ENCODE results near the gene NRXN3.
A peak's percentile ranks its signal among the peaks of the same experiment; 100 is the strongest.
"Not testable (repeated sequence)": the region's sequence is repeated elsewhere in the genome, so short reads cannot be mapped to it uniquely, and the experiment has no call there.

Gene NRXN3

DNA sequence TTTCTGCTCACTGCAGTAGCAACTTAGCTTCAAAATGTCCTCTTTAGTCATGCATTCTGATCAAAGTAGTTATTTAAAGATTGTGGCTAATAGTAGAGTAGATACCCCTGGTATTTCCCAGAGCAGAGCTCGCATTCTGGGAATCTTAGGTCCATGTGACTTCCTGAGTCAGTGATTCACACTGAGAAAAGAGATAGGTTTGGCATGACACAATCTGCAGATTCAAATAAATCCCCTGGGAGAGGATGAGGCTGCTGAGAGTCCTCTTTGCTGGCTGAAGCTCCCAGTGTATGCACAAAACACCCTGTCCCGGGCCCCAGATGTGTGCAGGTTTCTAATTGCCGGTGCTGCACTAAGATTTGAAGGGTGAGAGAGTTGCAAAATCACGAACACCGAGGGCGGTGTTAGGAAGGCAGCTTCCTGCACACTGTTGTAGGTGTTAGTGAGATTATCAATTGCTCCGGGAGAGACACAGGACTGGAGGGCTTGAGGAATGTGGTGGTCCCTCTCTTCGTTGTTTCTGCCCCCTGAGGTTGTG lies 233.2 kb downstream of the NRXN3 start:
- DNase-seq (ENCODE audit: low read depth): peak; percentile 20

DNA sequence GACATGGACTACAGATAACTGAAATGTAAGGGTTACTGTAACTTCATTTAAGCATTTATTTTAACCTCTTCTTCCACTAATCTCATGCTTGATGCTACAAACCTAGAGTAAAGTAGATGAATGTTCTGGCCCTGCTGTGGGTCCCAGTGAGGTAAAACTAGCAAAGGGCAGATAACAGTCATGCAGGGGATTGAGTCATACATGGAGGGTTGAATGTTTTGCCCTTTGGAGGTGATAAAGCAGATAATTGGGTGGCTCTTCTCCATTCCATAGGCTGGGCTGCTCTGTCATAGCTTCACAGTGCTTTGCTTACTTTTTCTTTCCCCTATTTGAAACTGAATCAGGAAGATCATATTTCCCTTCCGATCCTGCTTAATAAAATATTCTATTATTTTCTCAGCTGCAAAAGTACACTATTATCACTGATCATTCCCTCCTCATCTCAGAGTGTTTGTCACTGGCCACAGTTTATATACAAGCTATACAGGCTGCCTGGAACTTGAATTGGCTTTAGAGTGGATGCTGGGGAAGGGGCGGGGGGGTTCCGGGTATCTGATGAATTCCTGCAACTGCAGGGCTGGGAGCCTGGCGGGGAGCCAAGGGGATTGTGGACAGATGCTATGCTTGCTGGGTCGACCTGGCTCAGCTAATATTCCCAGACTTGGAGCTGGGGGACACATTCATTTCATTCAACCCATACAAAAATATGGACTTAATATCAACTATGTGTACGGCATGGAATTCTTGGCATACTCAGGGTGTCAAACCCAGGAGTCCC lies 235.1 kb downstream of the NRXN3 start:
- DNase-seq (ENCODE audit: low read depth): no peak

DNA sequence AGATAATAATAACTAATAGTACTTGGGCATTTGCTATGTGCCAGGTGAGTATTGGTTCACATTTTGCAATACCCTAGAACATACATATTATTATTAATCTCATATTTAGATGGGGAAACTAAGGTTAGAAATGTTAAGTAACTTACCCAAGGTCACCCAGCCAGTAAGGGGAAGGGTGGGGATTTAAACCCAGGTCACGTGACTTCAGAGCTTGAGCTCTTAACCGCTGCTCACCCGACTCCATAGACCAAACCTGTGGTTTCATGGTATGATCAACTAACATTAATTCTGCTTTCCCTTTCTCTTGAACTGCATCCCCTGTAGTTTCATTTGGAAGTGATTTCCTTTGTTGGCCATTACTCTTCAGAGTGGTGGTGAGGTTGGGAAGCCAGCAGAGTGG lies 242.3 kb downstream of the NRXN3 start:
- no peak for DNase-seq (ENCODE audit: low read depth)

DNA sequence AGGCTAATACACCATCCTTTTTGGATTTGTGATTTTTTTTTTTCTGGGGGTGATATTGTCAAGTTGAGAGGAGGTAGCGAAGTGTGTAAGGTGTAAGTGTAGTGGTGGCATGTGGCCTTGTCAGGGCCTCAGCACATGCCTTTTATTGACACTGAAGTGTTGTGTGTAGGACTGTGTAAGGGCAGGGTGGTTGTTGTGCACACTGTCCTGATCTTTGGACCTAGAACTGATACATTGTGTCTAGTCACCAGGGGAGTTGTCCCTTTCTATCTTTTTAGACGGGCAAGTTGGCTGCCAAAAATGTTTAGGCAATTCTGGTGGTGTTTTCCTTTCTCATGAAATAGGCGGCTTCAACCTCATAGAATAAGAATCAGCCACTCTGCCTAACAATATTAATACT lies 244.0 kb downstream of the NRXN3 start:
- no peak for DNase-seq (ENCODE audit: low read depth)

DNA sequence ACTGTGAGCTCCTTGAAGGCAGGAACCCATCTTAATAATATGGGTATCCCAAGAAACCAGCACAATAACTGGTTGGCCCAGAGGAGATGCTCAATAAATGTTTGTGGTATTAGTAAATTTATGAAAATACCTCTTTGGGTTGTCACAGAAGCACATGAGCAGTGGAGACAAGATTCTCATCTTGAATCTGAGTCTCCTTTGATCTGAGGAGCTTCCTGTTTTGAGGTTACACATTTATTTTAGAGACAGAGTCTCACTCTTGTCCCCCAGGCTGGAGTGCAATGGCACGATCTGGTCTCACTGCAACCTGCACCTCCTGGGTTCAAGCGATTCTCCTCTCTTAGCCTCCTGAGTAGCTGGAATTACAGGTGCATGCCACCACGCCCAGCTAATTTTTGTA lies 247.4 kb downstream of the NRXN3 start:
- no peak for DNase-seq (ENCODE audit: low read depth)

DNA sequence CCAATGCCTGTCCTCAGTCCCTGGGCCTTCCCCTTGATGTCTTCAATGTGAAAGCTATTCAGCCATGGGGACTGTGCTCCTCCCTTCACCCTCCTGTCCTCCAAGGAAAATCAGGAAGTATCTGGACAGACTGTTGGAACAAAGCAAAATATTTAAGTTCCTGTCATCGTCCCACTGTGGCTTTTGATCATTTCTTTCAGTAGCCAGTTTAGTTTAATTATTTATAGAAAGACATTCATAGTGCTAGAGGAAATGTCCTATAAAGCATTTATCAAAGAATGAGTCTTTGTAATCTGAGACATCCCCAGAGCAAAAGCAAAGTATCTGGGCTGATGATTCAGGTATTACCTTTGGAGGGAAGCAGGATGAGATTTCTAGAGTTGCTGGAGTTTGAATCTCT lies 254.1 kb downstream of the NRXN3 start:
- no peak for DNase-seq (ENCODE audit: low read depth)

DNA sequence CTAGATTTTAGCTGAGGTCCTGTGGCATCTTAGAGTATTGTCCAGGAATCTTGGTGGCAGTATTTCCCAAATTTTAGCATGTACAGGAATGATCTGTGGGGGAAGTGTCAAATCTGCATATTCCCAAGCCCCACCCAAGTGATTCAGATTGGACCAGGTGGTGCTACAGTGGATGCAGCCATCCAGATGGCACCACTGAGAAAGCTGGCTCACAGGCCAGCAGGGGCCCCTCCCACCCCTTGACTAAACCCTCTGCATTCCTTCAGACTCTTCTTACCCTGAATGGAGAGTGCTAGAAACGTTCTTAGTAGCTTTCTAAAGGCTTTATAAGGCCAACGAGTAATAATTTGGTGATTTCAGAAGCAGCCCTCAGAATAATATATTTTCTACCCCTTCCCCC lies 255.2 kb downstream of the NRXN3 start:
- DNase-seq (ENCODE audit: low read depth): no peak

DNA sequence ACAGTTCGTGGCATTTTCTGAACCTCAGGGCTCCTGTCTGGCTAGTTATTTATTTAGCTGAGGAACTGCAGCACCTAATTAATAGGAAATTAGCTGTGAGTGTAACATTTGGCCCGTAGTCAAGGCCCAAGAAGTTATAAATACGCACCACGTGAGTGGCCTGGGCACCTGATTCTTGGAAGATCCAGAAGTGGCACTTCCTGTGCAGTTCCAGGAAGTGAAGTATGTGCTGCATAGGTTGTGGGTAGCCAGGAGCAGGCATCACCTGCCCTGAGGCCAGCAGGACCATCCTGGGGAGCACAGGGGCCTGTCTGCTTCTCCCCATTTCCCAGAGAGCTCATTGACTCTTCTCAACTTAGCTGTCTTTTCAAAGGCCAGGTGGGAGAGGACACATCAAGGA lies 255.6 kb downstream of the NRXN3 start:
- DNase-seq (ENCODE audit: low read depth): no peak

DNA sequence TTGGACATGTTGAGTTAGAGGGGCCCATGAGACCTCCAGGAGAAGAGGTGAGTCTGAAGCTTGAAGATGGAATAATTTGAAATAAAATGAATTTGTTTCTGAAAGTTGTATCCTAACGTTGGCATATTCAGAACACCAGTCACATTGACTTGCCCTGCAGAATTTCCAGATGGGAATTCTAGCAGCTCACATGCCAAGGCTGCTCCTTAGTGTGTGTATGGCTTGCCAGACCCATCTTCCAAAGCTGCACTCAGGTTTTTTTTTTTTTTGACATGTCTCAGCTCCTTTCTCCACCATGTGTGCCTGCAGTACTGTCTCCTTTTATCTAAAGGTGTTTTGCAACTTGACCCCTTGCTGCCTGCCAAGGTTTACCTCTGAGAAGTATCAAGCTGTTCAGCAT lies 261.9 kb downstream of the NRXN3 start:
- DNase-seq (ENCODE audit: low read depth): no peak

DNA sequence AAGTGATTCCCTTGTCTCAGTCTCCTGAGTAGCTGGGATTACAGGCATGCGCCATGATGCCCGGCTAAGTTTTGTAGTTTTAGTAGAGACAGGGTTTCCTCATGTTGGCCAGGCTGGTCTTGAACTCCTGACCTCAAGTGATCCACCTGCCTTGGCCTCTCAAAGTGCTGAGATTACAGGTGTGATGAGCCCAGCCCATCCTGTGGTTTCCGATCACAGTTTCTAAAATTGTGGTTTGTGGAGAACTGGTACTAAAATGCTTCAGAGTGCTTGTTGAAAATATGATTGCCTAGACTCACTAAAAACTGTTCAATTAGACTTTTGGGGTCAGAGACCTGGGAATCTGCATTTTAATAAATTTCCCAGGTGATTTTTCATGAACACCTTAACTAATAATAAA lies 267.3 kb downstream of the NRXN3 start:
- not testable (repeated sequence) for DNase-seq (ENCODE audit: low read depth)

DNA sequence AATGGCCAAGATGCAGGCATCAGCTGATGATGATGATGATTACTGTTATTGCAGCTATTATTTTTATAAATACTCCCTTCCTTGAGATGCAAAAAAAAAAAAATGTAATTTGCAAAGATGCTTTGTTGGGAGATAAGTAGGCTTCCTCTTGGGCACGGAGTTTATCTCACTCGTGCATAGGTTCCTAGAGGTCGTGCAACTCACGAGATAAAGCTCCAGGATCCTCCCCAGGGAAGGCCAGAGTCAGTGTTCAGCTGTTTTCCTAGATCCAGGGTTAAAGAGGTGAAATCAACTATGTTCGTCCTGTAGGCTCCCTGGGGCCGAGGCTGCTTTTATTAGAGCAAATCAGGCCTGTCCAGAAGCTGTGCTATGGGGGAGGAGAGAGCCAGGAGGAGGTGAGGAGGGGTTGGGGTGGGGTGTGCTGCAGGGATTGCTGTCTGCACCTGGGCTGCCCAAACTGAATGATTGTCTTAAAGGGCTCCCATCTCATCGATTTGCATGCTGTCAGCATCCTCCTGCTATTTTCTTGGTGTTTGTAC lies 270.3 kb downstream of the NRXN3 start:
- no peak for DNase-seq (ENCODE audit: low read depth)

DNA sequence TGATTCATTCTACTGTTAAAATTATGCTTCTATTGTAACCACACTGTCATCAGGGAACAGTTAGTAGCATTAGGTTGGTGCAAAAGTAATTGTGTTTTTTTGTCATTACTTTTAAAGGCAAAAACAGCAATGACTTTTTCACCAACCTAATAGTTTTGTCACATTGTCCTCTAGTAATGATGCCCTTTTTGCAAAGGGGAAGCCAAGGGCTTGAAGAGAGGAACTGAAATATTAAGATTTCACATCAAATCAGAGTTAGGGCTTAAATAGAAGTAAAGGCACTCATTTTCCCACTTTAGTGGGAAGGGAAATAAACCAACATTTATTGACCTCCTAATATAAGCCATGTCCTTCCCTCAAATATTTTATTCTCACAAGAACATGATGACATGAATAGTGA lies 273.7 kb downstream of the NRXN3 start:
- DNase-seq (ENCODE audit: low read depth): no peak

DNA sequence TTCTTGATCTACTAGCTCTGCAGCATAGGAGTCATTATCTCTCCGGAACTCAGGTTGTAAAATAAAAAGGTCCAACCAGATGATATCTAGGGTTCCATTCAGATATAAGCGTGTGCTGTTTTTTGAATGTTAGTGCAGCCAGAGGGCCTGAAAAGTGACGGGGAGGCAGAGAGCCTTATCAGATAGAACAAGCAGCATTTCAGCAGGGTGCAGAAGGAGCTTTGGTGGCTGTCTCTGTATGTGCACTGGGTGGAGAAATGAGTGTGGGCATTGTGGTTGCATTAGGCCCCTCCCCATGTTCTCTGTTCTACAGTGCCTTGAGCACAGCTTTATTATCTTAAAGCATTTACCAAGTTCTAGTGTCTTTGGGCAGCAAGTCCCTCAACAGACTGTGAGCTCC lies 275.1 kb downstream of the NRXN3 start:
- DNase-seq (ENCODE audit: low read depth): no peak

DNA sequence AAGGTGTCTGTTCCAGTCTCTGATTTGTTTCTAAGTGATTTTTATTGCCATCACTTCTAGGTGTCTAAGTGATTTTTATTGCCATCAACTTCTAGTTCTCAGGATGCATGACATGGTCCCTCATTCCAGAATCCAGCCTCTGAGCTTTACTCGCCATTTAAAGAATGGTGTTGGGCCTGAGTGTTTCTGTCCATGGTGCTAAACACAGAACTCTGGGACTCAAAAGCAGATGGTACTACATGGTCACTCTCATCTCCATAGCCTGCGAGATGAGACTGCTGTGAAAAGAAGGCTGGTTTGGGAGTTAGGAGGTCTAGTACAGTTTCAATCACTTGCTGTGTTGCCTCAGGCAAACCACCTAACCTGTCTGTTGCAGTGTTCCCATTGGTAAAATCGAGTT lies 276.6 kb downstream of the NRXN3 start:
- peak; percentile 5 for DNase-seq (ENCODE audit: low read depth)

DNA sequence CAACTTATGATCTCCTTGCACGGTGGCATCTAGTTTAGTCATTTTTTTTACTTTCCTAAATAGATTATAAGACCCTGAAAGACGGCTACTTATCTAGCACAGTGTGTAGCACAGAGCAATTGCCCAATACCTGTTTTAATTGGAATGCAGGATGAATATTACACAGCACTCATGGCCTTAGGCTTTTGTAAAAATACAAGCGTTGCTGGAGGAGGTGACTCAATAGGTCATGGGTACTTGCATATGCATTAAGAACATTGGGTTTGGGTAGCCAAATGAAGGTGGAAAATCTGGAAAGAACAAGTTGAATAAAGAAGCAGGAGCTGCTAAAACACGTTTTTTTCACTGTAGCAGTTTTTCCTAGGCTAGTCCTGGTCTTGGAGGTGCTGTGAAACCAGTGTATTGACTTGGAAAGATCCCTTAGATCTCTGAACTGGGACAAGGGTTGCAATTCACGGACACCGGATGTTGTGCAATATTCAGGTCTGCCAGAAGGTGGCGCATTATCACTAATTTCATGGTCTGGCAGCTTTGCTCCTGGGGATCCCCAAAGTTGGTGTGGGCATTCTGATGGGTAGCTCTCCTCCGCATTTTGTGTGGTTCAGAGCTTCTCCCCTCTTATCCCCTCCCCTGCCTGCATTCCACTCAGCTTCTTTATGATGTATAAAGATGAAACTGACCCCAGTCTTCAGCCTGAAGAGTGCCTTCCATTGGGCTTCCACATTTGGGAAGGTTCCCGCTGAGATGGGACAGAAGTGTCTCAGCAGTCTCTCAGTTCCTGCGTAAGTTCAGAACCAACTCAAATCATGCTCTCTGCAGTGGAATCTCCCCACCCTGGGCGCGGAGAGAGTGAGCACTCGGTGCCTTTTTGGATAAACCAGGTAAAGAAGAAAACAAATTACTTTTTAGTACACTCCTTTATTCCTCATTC lies 278.3 kb downstream of the NRXN3 start:
- DNase-seq (ENCODE audit: low read depth): peak; percentile 5

DNA sequence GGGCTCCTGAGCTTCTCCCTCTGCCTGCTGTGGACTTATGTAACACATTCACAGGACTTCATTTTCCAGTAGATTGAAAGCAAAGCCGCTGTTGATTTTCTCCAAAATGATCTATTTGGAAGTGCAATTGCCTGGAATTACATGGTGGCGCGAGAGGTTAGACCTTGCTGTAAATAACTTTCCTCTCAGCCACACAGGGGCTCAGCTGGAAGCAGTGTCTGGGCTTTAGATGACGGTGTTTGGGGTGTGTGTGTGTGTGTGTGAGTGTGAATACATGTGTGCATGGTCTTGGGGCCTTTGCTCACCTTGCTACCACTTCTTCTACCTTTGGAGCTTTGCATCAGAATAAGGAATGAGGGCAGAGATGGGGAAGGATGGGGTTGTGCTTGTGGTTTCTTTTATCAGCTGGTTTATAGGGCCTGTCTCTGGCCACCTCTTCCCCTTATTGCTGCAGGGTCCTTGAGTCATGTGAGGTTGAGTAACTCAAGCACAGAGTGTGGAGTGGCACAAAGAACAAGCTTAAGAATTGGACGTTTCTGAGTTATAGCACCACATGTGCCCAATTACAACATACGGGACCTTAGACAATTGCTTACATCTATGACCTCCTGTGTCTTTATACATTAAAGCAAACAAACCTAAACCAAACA lies 280.6 kb downstream of the NRXN3 start:
- no peak for DNase-seq (ENCODE audit: low read depth)

DNA sequence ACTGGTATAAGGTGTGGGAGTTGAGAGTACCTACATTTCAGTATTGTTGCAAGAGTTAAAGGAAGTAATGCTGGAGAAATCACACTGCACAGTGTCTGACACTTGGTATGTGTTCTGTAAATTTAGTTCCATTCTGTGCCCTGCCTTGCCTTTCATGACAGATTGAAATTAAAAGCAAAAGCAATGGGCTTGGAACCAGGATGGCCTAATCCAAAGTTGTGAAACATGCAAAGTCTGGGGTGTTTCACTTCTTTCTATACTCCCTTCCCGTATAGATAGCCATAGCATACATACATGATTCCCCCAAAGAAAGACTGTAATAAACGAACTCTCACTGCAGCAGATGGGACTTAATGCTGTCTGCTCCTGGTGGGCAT lies 281.1 kb downstream of the NRXN3 start:
- no peak for DNase-seq (ENCODE audit: low read depth)

DNA sequence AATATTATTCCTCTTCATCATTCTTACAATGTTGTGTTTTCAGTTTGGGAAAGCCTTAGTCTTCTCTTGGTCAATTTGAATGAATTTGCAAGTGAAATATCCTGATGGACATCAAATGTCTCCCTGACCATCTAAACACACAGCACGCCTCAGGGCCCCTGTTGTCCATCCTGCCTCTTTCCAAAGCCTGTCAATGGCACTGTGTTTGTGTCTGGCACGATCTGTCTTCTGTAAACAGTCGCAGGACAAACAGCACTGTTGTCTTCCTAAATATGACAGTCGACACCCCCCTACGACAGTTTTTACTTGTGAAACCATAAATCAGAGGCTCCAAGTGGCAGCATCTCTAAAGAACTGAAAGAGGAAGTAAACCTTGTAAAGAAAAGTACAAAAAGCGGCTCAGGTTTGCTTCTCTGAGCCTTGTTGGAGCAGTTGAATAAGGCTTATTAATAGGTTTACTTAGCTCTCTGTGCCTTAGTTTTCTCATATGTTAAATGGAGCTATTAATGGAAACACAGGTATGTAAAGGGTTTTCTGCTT lies 285.8 kb downstream of the NRXN3 start:
- DNase-seq (ENCODE audit: low read depth): no peak

DNA sequence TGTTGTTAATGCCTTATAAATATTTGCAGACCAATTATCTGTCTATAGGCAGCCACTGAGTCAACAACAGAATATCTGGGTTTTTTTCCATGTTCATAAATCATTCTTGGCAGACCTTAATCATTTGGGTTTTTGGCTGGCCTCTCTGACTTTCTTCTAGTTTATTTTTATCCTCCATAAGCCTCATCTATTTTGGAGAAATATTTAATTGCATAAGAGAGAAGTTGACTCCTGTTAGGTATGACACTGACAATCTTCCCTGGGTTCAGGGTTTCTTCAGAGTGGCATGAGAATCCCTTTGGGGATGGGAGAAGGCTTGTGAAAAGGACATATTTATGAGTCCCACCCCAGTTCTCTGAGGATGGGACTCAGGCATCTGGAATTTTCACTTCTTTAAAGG lies 299.8 kb downstream of the NRXN3 start:
- no peak for DNase-seq (ENCODE audit: low read depth)

DNA sequence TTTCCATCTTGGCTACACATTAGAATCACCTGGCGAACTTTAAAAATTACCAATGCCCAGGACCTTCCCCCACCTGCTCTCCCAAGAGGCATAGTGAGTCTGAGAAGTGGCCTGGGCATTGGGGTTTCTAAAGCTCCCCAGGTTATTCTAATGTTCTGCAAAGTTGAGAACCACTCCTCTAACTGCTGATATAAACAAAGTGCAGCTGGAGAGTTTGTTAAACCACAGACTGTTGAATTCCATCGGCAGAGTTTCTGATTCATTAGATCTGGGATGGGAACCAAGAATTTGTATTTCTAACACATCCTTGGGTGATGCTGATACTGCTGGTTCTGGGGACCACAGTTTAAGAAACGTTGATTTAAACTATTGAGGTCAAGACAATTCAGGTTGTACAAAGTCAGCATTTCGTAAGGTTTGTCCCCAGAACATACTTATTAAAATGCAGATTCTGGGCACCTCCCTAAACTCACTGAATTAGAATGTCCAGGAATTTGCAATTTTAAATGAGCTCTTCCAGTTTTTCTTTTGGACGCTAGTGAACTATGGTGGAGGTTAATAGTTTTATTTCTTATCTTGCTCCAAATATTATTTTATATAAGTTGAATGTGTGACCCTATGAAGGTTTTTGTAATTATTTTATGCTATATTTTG lies 309.1 kb downstream of the NRXN3 start:
- no peak for DNase-seq (ENCODE audit: low read depth)

DNA sequence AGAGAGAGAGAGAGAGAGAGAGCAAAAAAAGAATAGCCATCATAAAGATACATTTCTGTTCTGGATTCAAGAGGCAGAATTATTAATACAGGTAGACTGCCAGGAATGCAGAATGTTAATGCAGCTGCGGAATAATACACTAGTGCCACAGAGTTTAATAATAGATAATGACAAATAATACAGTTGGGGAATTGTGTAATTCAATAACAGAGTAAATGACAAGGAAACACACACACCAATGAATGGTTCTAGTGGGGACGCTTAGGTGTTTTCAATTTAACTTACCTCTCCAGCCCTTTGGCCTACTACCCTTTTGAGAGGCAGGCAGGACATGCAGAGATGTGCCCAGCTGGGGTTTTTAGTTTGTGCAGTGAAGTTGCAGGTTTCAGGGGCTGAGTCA lies 313.9 kb downstream of the NRXN3 start:
- DNase-seq (ENCODE audit: low read depth): no peak

DNA sequence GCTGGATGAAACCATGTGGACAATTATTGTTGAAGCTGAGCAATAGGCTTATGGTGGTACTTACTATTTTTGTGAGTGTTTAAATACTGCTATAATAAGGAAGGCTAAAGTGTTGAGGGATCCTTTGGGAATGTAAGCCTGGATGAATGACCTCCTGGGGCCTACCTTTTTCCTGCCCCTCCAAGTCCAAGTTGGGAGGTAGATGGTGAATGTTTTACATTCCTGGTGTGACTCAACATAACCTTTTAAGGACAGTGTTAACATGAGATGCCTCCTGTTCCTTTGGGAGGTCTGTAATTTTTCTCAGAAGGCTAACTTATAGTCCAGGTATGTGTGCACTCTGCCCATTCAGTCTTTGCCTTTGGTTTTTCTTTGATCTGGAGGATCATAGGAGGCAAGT lies 315.9 kb downstream of the NRXN3 start:
- no peak for DNase-seq (ENCODE audit: low read depth)
